Umbilical cord (tissue), 2 donors: ENCODE results near the gene IL1RAPL2. TPM values are rescaled to one million over a fixed set of nuclear protein-coding genes. Genes with fewer than 3 reads are reported as not detected.

Experiments
- DNase-seq: peaks from one replicate; pipeline ENCODE4 v3.0.0-alpha.2; 2015; ENCODE audit warnings: low spot score
- total RNA-seq: library from RNA; depleted of rRNA; stranded (reverse); fragments of >200 nt; gene quantifications from one replicate; pipeline ENCODE4 v1.2.3, GENCODE V29; 2014; ENCODE audit warnings: low replicate concordance; ENCODE audit not compliant: insufficient read depth

Gene IL1RAPL2
- total RNA-seq, 1 donor from 2014 or later: 2.2 TPM

DNA sequence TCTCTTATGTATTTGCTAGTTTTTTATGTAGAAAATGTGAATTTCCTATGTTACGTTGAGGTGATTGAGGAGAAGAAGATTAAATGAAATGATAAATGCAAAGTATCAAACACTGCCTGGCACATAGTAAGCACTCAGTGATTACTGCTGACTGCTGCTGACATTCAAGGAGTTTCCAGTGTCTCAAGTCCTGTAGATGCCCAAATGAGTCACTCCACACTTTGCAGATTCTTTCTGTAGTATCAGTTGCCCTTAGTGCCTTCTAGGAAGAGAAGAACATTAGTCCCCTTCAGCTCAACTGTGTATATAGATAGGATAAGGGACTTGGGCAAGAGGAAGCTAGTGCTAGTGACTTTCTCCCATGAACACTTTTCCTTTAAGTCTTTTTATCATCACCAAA is 895.0 kb downstream of the IL1RAPL2 start:
- no peak for DNase-seq

- DNase-seq: no peak
These were observed 896.2 kb downstream of the IL1RAPL2 start for GRCh38 chrX:105462186-105462585.

GRCh38 chrX:105463473-105463872 is 897.5 kb downstream of the IL1RAPL2 start:
- DNase-seq: no peak

DNA sequence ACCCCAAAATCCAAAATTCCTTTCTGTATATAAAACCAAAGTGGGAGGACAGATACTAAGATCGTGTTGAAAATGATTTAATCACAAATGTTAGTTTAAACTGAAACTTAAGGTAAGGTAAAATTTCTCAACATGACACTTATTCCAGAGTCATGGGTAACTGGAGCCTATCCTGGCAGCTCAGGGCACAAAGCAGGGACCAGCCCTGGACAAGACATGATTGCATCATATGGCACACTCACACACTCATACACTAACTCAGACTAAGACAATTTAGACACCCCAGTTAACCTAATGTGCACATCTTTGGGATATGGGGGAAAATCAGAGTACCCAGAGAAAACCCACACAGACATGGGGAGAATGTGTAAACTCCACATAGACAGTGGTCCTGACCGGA is 898.6 kb downstream of the IL1RAPL2 start:
- DNase-seq: no peak

- DNase-seq: peak; percentile 46
These were observed 902.7 kb downstream of the IL1RAPL2 start for GRCh38 chrX:105468741-105469140.

DNA sequence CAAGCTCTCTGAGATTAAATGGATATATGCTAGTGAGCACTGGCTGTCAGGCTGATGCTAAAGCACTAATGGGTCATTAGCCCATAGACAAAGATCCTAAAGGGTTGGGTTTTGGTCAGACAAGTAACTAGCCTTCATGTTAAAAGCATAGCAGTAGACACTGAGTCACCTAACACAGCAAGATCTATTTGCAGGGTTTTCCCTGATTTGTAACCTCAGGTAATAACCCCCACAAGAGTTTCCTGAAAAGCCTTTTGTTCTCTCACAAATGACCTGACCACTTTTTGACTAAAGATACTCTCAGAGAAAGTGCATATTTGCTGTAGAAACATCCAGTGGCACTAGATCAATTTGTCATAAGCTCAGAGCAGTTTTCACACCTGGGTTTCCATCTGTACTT is 905.6 kb downstream of the IL1RAPL2 start:
- no peak for DNase-seq

DNA sequence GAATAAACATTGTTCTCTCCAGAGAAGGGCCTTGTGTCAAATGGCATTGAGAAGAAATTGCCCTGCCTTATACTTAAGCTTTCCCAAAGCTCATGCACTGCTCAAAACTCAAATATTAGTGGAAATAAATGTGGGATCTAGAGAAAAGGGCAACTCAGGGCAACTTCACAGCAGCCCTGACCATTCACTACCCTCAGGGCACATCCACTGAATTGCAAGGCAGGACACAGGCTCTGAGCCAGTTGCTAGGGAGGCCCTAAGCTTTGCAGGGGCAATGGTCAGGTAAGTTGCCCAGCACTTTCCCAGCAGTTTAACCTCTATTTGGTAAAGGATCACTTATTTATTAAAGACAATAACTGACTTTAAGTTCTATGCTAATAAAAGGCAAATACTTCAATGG is 909.8 kb downstream of the IL1RAPL2 start:
- no peak for DNase-seq

DNA sequence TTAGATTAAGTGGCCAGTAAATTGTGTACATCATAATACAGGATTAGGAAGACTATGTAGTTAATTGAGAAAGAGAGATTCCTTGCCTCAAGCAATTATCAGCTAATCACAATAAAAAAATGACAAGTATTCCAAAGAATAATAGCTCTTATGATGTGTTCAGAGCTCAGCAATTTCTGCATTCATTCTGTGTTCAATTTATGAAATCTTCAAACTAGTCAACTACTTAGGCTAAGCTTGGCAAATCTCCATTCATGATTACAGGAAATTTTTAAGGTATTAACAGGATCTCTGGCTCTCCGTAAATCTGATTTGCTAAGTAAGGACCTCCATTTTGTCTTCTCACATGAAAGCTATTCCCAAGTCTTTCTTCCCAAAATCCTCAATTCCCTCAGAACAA is 911.4 kb downstream of the IL1RAPL2 start:
- DNase-seq: no peak

GRCh38 chrX:105480646-105481310 is 914.8 kb downstream of the IL1RAPL2 start:
- DNase-seq: no peak

- no peak for DNase-seq
These were observed 917.0 kb downstream of the IL1RAPL2 start for GRCh38 chrX:105483011-105483410.

DNA sequence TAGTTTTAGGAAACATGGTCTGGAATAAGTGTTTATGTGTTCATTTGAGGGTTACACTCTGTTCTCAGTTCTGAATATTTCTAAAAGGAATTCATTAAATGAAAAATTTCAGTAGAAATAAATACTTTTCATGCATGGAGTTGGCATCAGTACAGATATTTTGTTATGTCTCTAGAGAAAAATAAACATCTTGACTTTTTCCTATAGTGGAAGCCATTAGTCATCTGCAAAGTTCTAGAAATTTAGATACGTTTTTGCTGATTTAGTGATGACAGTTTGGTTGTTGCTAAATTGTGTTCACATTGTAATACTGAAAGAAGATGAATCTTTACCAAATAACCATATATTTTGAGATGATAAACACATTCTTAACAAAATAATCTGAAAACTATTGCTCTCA is 922.7 kb downstream of the IL1RAPL2 start:
- DNase-seq: no peak

DNA sequence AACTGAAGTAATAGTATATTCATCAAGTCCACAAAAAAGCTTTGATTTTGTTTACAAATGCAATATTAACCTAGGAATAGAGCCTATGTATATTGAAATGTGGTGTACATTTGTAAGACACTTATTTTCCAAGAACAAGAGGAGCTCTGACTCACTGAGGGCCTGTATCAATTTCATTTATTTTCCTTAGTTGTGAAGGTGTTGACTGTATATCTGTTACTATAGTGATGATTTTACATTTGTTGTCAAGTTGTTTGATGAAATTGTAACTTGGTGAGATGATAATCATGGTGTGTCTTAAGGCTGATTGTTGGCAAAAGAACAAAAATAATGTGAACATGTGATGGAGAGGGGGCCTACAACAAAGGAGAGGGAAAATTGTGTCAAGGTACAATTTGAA is 929.4 kb downstream of the IL1RAPL2 start:
- no peak for DNase-seq

DNA sequence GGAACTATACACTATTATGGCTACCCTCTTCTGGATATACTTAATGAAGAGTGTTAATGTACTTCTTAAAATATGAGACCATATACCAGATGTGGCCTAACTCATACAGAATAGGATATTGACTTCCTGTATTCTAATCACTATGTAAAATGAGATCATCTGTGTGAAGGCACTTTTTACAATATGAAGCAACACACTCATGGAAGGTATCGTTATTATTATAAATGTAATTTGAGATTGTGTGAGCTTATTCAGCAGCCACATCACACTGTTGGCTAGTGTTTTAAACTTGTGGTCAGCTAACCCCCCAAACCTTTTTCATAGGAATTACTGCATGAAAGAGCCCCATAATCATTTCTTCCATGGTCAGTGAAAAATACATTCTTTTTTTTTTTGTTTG is 936.3 kb downstream of the IL1RAPL2 start:
- no peak for DNase-seq

DNA sequence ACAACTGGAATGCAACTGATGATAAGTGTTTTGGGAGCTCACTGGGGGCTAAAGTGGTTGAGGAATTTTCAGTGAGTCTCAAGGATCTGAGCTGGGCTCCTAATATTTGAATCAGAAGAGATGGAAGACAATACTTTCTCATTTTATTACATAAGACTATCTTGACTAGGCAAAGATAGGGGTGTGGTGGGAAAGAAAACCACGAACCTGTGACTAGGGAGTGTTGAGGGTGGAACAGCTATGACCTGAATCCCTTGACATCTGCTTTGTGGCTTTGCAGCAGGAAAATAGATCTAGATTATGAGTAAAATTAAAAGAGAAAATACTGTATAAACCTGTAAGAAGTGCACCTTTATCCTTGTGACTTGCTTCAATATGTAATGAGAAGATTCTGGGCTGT is 949.6 kb downstream of the IL1RAPL2 start:
- no peak for DNase-seq

GRCh38 chrX:105526431-105526830 is 960.4 kb downstream of the IL1RAPL2 start:
- DNase-seq: no peak

DNA sequence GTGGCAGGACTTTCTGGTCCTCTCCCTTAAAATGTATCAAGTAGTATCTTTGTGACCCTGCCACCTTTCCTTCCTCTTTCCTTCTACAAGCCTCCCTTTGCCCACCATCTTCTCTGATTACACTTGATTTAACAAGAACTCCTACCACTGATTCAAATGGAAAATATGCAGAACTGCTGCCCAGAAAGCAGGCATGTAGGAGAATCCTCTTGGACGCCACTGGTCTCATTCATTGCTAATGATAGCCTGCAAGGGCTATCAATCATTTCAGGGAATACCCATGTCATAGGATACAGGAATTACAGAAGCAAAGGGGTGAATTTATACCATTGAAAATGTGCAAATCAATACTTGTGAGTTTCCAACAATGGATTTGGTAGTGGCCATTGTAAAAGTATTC is 961.8 kb downstream of the IL1RAPL2 start:
- no peak for DNase-seq

GRCh38 chrX:105533951-105534350 is 968.0 kb downstream of the IL1RAPL2 start:
- no peak for DNase-seq

- no peak for DNase-seq
These were observed 977.3 kb downstream of the IL1RAPL2 start for GRCh38 chrX:105543283-105543682.

DNA sequence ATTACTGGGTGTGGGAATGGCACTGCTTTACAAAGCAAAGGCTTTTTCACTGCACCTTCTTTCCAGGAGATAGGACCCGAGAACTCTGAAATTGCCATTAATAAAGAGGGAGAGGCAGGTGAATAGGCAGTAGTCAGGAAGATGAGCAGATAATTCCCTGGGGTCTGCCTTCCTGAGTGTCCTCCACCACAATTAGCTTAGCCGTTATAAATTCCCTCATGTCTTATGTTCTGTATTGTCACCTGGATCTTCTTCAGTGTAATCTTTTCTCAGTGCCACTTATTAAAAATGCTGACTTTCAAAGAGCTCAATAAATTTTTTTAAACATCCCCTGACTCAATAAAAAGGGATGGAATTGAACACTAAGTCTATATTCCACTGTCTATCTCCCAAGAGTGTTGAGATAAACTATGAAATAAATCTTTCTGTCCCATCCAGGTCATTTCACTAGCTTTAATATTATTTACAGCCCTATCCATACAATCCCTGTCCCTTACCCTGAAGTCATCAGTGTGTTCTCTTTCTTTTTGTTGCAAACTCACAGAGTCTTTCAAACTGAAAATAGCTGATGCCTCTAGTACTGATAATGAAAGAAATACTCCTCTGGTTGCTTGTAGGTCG is 984.2 kb downstream of the IL1RAPL2 start:
- no peak for DNase-seq

- no peak for DNase-seq
These were observed 986.4 kb downstream of the IL1RAPL2 start for GRCh38 chrX:105552395-105552794.

GRCh38 chrX:105553118-105553517 is 987.1 kb downstream of the IL1RAPL2 start:
- DNase-seq: peak; percentile 32

GRCh38 chrX:105564501-105564900 is 998.5 kb downstream of the IL1RAPL2 start:
- DNase-seq: peak; percentile 0

- no peak for DNase-seq
These were observed 999.9 kb downstream of the IL1RAPL2 start for GRCh38 chrX:105565856-105566255.

GRCh38 chrX:105567082-105567481 is 1001.1 kb downstream of the IL1RAPL2 start:
- peak; percentile 19 for DNase-seq
